M059J (cell line): ENCODE data around the gene DGCR2. TPM values are rescaled to one million over a fixed set of nuclear protein-coding genes. Genes with fewer than 3 reads are reported as not detected.

Source experiments
- total RNA-seq: library from RNA; depleted of rRNA; stranded (reverse); fragments of >200 nt; shearing (Covaris generic); gene quantifications from 2 replicates; pipeline ENCODE4 v1.2.3, GENCODE V29; 2014; rRNA removed

The DGCR2 gene
- total RNA-seq, 1 experiment from 2014 or later: 33.7 TPM

Other genes with a start within 250 kb of the DGCR2 start
- gene DGCR6, start 216.1 kb downstream of the DGCR2 start, total RNA-seq: 0.62 and 0.81 TPM in 2 replicates
- gene PRODH, start 186.1 kb downstream of the DGCR2 start, total RNA-seq: not detected in 2 replicates
- gene TSSK2, start 8.9 kb upstream of the DGCR2 start, total RNA-seq: not detected in 2 replicates
- 15.8 and 17.3 TPM in 2 replicates for gene ESS2, start 22.2 kb upstream of the DGCR2 start, total RNA-seq
- gene GSC2, start 27.9 kb upstream of the DGCR2 start, total RNA-seq: not detected in 2 replicates
- 109 and 121 TPM in 2 replicates for gene SLC25A1, start 56.3 kb upstream of the DGCR2 start, total RNA-seq
- 5.8 and 8.8 TPM in 2 replicates for gene CLTCL1, start 169.3 kb upstream of the DGCR2 start, total RNA-seq